Tibial nerve (tissue), 4 donors: Measurements from ENCODE around the gene CBY2. TPM values are rescaled to one million over a fixed set of nuclear protein-coding genes. Genes with fewer than 3 reads are reported as not detected.
"Not testable (repeated sequence)": the region's sequence is repeated elsewhere in the genome, so short reads cannot be mapped to it uniquely, and the experiment has no call there.

Source experiments
- DNase-seq, 2 donors: peaks; one replicate each; pipeline ENCODE4 v3.0.0-alpha.2; 2019; ENCODE audit warnings: low spot score in 2 of 2
- H3K27ac ChIP-seq, 4 donors: fragments of 200-600 bp; sonication (generic) in 3 of 4; one replicate each; pipeline ENCODE4 v1.5.1; 2017 to 2019; ENCODE audit warnings: mild to moderate bottlenecking in 1 of 4
- H3K27me3 ChIP-seq, 2 donors: fragments of 200-600 bp; sonication (generic) in 1 of 2; one replicate each; pipeline versions ENCODE4 v1.5.1 to v1.6.0; 2017 to 2019
- H3K36me3 ChIP-seq, 3 donors: fragments of 200-600 bp; sonication (generic); one replicate each; pipeline ENCODE4 v1.5.1; 2018 to 2019
- H3K4me1 ChIP-seq, 4 donors: fragments of 200-600 bp; sonication (generic) in 3 of 4; one replicate each; pipeline ENCODE4 v1.5.1; 2017 to 2019
- H3K4me3 ChIP-seq, 4 donors: fragments of 200-600 bp; sonication (generic) in 3 of 4; one replicate each; pipeline ENCODE4 v1.5.1; 2017 to 2019; ENCODE audit warnings: mild to moderate bottlenecking in 1 of 4, moderate library complexity in 1 of 4
- H3K9me3 ChIP-seq, 4 donors: fragments of 200-600 bp; sonication (generic) in 3 of 4; one replicate each; pipeline ENCODE4 v1.5.1; 2017 to 2019
- EP300 ChIP-seq, 2 donors: sonication (generic); formaldehyde crosslinking; IDR thresholded peaks; one replicate each; pipeline ENCODE4 v1.6.1; 2017; ENCODE audit warnings: antibody characterized with exemption in 2 of 2, mild to moderate bottlenecking in 1 of 2
- POLR2A ChIP-seq, 2 donors: fragments of 450-650 bp; IDR thresholded peaks; one replicate each; pipeline ENCODE4 v1.6.1; 2017; ENCODE audit warnings: antibody characterized with exemption in 2 of 2, mild to moderate bottlenecking in 2 of 2, moderate library complexity in 2 of 2
- WGBS, 2 donors: methylation state at CpG; one replicate each; pipeline ENCODE4 v1.1.5; 2018; 5-methylcytosine and 5-hydroxymethylcytosine counted together
- total RNA-seq, 4 donors: library from RNA; depleted of rRNA; stranded (reverse); fragments of >200 nt; gene quantifications; one replicate each; pipeline ENCODE4 v1.1.0, GENCODE V29; 2016
- TF ChIP-seq, protein P1 (sequence below), 5 experiments: fragments of 200-600 bp in 3 of 5; fragments of 450-650 bp in 2 of 5; sonication (generic) in 3 of 5; IDR thresholded peaks; one replicate each; pipeline ENCODE4 v1.5.1; 2016 to 2019; ENCODE audit warnings: antibody characterized with exemption in 5 of 5, mild to moderate bottlenecking in 3 of 5, moderate library complexity in 2 of 5

CBY2 gene
- total RNA-seq, result not detected

GRCh38 chr13:45702088-45702487 lies at the start of gene CBY2:
Gene CBY2 (plus strand): TSS chr13:45702320. CDS start chr13:45702391, 71 bp downstream.
- DNase-seq, result no peak
- H3K27me3 ChIP-seq, result no peaks in the 10 kb centered on the region
- no peaks in the 10 kb centered on the region for H3K4me1 ChIP-seq
- H3K4me3 ChIP-seq, result no peak within 1 kb of the TSS
- no peak within 1 kb of the TSS for H3K27ac ChIP-seq
- no peaks in the 10 kb centered on the region for H3K9me3 ChIP-seq
- H3K36me3 ChIP-seq, result no peaks in the 10 kb centered on the region
- 54 to 63% methylated on average over 1 of the region's 1 CpG for WGBS, 2 donors
- no peak for TF ChIP-seq POLR2A (IDR thresholded peaks at IDR 0.05)
- no peak for TF ChIP-seq EP300 (IDR thresholded peaks at IDR 0.05)
- TF ChIP-seq, protein P1, sequence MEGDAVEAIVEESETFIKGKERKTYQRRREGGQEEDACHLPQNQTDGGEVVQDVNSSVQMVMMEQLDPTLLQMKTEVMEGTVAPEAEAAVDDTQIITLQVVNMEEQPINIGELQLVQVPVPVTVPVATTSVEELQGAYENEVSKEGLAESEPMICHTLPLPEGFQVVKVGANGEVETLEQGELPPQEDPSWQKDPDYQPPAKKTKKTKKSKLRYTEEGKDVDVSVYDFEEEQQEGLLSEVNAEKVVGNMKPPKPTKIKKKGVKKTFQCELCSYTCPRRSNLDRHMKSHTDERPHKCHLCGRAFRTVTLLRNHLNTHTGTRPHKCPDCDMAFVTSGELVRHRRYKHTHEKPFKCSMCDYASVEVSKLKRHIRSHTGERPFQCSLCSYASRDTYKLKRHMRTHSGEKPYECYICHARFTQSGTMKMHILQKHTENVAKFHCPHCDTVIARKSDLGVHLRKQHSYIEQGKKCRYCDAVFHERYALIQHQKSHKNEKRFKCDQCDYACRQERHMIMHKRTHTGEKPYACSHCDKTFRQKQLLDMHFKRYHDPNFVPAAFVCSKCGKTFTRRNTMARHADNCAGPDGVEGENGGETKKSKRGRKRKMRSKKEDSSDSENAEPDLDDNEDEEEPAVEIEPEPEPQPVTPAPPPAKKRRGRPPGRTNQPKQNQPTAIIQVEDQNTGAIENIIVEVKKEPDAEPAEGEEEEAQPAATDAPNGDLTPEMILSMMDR (IDR thresholded peaks at IDR 0.05), result no peak

DNA sequence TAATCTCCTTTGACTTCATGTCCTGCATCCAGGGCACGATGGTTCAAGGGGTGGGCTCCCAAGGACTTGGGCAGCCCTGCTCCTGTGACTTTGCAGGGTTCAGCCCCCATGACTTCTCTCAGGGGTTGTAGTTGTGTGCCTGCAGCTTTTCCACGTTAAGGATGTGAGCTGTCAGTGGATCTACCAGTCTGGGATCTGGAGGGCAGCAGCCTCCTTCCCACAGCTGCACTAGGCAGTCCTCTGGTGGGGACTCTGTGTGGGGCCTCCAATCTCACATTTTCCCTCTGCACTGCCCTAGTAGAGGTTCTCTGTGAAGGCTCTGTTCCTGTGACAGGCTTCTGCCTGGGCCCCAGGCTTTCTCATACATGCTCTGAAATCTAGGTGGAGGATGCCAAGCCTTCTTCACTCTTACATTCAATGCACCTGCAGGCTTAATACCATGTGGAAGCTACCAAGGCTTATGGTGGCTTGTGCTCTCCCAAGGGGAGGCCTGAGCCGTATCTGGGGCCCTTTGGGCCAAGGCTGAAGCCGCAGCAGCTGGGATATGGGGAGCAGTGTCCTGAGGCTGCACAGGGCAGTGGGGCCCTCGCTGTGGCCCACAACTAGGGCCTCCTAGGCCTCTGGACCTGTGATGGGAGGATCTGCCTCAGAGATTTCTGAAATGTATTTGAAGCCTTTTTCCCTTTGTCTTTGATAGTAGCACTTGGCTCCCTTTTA lies 47.3 kb upstream of the CBY2 start:
- H3K4me1 ChIP-seq, result no peaks in the 10 kb centered on the region
- peaks cover 0 to 9% (median 0%) of the 10 kb centered on the region in 4 donors for H3K9me3 ChIP-seq
- no peaks in the 10 kb centered on the region for H3K36me3 ChIP-seq
- TF ChIP-seq EP300 (IDR thresholded peaks at IDR 0.05) (no peak), POLR2A (IDR thresholded peaks at IDR 0.05) (no peak)
- TF ChIP-seq, protein P1 (IDR thresholded peaks at IDR 0.05), result no peak
- DNase-seq, result no peak
- WGBS, 2 donors, result 70 to 79% methylated on average over 4 to 5 of the region's 5 CpGs
- H3K4me3 ChIP-seq, result no peak overlapping the region
- H3K27ac ChIP-seq, result no peak overlapping the region
- no peaks in the 10 kb centered on the region for H3K27me3 ChIP-seq

DNA sequence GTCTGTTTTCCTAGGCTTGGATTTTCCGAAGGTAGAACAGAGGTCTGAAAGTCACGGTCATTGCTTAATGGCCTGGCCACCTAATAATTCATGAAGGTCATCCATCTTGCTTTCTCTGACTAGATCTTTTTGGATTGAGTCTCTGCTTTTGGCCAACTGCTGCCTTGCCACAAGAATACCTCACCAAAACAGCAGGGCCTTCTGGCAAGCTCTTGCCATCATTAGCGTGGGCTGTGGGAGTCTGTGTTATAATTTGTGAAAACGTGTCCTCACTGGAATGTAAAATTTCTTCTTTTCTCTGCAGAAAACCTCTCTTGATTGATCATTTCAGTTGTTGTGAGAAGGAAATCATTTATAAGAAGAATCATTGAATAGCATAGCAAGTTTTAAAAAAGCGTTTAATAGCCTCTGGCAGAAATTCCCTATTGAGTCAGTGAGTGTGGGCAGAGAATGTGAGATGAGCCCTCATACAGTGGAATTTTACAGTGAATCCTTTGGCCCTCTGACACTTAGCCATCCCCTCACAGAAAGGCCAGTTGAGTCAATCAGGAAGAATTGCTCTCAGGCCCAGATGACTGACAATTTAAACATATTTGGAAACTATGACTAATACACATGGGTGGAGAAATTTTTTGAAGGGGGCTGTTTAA lies 43.4 kb upstream of the CBY2 start:
- no peaks in the 10 kb centered on the region for H3K36me3 ChIP-seq
- H3K9me3 ChIP-seq, result peaks cover 0 to 6% (median 0%) of the 10 kb centered on the region in 4 donors
- H3K4me3 ChIP-seq, result no peak overlapping the region
- whole genome bisulfite sequencing, 2 donors, result 62 to 63% methylated on average over 5 of the region's 5 CpGs
- no peak for TF ChIP-seq POLR2A (IDR thresholded peaks at IDR 0.05)
- TF ChIP-seq EP300 (IDR thresholded peaks at IDR 0.05), result no peak
- TF ChIP-seq, protein P1 (IDR thresholded peaks at IDR 0.05), result no peak
- H3K4me1 ChIP-seq, result no peaks in the 10 kb centered on the region
- no peaks in the 10 kb centered on the region for H3K27me3 ChIP-seq
- DNase-seq, result no peak
- no peak overlapping the region for H3K27ac ChIP-seq

DNA sequence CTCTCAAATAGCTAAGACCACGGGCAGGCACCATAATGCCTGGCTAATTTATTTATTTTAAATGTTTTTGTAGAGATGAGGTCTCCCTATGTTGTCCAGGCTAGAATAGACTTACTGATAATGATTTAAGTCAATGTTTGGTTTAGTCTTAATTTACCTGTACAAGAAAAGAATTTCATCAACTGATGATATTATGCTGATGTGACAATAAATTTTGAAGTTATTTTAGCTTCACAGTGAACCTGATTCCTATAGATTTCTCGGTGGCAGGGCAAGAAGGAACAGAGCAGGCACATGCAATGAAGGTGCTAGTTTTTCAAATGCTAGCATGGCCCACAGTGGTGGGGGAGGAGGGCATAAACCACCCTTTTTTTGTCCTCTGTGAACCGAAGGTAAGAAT lies 42.6 kb upstream of the CBY2 start:
- no peaks in the 10 kb centered on the region for H3K27me3 ChIP-seq
- no peak for DNase-seq
- peaks cover 0 to 6% (median 0%) of the 10 kb centered on the region in 4 donors for H3K9me3 ChIP-seq
- no peaks in the 10 kb centered on the region for H3K36me3 ChIP-seq
- no peaks in the 10 kb centered on the region for H3K4me1 ChIP-seq
- H3K27ac ChIP-seq, result no peak overlapping the region
- TF ChIP-seq, protein P1 (IDR thresholded peaks at IDR 0.05), result no peak
- TF ChIP-seq EP300 (IDR thresholded peaks at IDR 0.05) (no peak), POLR2A (IDR thresholded peaks at IDR 0.05) (no peak)
- WGBS, 2 donors, result 84 to 87% methylated on average over 3 of the region's 3 CpGs
- H3K4me3 ChIP-seq, result no peak overlapping the region

- not testable (repeated sequence) for H3K4me1 ChIP-seq, DNase-seq
These were observed 41.7 kb upstream of the CBY2 start for GRCh38 chr13:45660458-45660857.

More at GRCh38 chr13:45660458-45660857, 41.7 kb upstream of the CBY2 start:
- not testable (repeated sequence) for H3K27ac ChIP-seq, H3K27me3 ChIP-seq, H3K36me3 ChIP-seq, H3K9me3 ChIP-seq, H3K4me3 ChIP-seq
- 32 to 54% methylated on average over 1 of the region's 1 CpG for WGBS, 2 donors
